Measurements from ENCODE around the gene MINAR2.

The MINAR2 gene

DNA sequence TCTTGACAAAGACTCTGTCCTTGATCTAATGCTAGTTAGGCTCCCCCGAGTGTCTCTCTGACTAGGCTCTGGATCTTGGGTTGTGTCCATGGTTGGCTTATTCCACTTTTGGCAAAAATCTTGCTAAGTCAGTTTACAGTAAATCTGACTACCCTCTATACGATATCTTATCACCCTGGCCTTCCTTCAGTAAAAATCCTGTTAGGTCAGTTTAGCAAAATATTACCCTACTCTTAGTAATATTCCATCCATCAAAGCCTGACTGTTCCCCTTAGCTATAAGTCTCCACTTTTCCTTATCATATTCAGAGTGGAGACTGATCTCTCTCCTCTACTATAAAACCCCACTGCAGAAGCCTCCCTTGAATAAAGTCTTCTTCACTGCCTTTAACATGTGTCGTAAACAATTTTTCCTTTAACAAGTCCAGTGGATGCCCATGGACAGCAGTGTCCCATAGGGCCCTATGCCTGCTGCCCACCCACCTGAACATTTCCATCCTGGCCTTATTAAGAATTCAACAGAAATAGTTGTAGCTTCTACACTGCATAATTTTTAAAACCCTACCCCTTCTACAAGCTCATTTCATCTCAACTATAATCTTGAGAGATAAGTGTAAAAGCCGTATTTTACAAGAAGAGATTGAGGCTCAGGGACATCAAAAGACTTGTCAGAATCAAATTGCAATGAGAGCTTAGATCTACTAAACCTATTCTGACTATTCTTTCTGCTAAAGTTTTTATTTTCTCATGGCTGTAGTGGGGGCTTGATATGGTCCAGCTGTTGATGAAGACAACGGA lies 22.3 kb downstream of the MINAR2 start:
- no peak for TF ChIP-seq PAX5 (IDR thresholded peaks at IDR 0.05; ENCODE audit: insufficient read depth, low read length, severe bottlenecking)
- TF ChIP-seq SPI1 (IDR thresholded peaks at IDR 0.05; ENCODE audit: low read depth, low read length): no peak
- no peak for TF ChIP-seq POLR2AphosphoS5 (IDR thresholded peaks at IDR 0.05; ENCODE audit: low read depth, low read length)
- no peak for TF ChIP-seq POU2F2 (IDR thresholded peaks at IDR 0.05; ENCODE audit: low read depth, low read length)
- TF ChIP-seq TAF1 (IDR thresholded peaks at IDR 0.05; ENCODE audit: low read depth, low read length): no peak
- no peak for TF ChIP-seq POLR2A (IDR thresholded peaks at IDR 0.05; ENCODE audit: low read depth, low read length)
- DNase-seq (ENCODE audit: insufficient read length, low spot score) (no peak), FAIRE-seq (no peak)

DNA sequence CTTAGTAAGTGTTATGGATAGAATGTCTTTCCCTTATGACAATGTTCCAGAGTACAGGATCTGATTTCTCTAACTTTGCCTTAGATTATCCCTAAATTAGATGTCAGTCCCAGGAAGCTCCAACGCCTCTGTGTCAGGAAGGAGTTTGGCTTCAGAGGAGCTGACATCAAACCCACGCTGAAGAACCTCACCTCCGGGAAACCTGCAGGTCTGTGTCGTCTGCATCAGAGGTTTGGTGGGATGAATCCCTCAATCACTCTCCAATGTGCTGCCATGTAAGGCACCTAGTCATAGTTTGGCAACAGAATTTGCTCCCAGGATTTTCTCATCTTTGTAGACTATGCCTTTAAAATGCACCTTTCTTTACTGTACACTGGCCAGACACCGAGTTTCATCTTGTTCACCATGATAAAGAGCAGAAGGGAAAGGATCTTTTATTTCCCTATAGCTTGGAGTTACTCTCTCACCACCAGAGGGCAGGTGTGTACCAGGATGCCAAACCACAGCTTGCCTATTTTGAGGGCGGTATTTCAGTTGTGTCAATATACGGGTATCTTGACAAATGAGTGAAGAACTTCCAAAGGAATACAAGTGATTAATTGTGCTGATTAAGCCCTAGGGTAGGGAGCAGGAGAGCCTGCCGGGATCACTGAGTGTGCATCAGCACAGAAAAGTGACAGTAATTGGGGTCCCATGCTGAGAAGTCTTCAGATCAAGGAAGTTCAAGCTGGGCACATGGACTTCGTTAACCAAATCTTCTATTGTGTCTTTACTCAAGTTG lies 23.4 kb downstream of the MINAR2 start:
- DNase-seq (ENCODE audit: insufficient read length, low spot score) (no peak), FAIRE-seq (peak; percentile 92)
- TF ChIP-seq POLR2AphosphoS5 (IDR thresholded peaks at IDR 0.05; ENCODE audit: low read depth, low read length) (no peak), POU2F2 (IDR thresholded peaks at IDR 0.05; ENCODE audit: low read depth, low read length) (no peak), SPI1 (IDR thresholded peaks at IDR 0.05; ENCODE audit: low read depth, low read length) (no peak)

DNA sequence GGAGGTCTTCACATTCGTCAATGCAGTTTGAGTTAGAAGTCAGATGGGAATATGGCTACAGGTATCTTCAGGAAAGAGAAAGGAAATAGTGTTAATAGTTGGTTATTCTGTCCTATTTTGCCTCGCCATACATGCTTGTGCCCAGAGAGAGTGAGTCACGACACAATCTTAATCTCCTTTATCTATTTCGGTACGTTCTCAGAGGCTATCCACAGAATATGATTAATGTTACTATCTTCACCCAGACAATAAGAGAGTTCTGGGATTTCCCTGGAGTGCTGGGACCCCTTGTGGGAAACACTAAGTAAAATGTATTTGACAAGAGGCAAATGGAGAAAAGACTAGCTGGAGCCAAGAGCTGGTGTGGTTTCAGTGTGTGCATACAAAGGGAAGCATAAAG lies 25.5 kb downstream of the MINAR2 start:
- FAIRE-seq (no peak), DNase-seq (ENCODE audit: insufficient read length, low spot score) (no peak)
- TF ChIP-seq TAF1 (IDR thresholded peaks at IDR 0.05; ENCODE audit: low read depth, low read length): no peak
- no peak for TF ChIP-seq POLR2A (IDR thresholded peaks at IDR 0.05; ENCODE audit: low read depth, low read length)
- TF ChIP-seq PAX5 (IDR thresholded peaks at IDR 0.05; ENCODE audit: insufficient read depth, low read length, severe bottlenecking): no peak
- no peak for TF ChIP-seq POU2F2 (IDR thresholded peaks at IDR 0.05; ENCODE audit: low read depth, low read length)
- no peak for TF ChIP-seq POLR2AphosphoS5 (IDR thresholded peaks at IDR 0.05; ENCODE audit: low read depth, low read length)
- TF ChIP-seq SPI1 (IDR thresholded peaks at IDR 0.05; ENCODE audit: low read depth, low read length): no peak

DNA sequence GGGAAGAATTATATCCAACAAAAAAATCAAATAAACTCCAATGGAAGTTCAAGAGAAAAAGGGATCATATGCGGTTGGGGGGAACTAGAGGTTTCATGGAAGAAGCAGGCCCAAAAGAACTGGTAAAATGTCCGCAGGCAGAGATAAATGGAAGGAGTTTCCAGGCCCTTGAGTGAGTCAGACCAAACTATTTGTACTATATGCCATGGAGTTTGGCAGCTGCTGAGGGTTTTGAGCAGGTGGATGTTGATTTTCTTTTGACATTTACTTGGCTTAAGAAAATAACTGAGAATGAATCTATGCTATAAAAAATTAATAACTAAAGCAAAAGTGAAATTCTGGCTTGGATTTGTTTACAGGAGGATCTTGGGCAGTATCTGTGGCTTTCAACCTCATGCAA lies 33.7 kb downstream of the MINAR2 start:
- FAIRE-seq: no peak
- no peak for DNase-seq (ENCODE audit: insufficient read length, low spot score)
- no peak for TF ChIP-seq POU2F2 (IDR thresholded peaks at IDR 0.05; ENCODE audit: low read depth, low read length)
- TF ChIP-seq TAF1 (IDR thresholded peaks at IDR 0.05; ENCODE audit: low read depth, low read length): no peak
- TF ChIP-seq POLR2A (IDR thresholded peaks at IDR 0.05; ENCODE audit: low read depth, low read length): no peak
- TF ChIP-seq POLR2AphosphoS5 (IDR thresholded peaks at IDR 0.05; ENCODE audit: low read depth, low read length): no peak
- TF ChIP-seq PAX5 (IDR thresholded peaks at IDR 0.05; ENCODE audit: insufficient read depth, low read length, severe bottlenecking): no peak
- no peak for TF ChIP-seq SPI1 (IDR thresholded peaks at IDR 0.05; ENCODE audit: low read depth, low read length)

DNA sequence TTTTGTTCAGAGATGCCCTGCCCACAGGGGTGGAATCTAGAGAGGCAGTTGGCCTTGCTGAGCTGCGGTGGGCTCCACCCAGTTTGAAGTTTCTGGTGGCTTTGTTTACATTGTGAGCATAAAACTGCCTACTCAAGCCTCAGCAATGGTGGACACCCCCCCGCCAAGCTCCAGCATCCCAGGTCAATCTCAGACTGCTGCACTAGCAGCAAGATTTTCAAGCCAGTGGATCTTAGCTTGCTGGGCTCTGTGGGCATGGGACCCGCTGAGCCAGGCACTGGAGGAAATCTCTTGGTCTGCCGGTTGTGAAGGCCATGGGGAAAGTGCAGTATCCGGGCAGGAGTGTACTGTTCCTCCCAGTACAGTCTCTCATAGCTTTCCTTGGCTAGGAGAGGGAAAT lies 55.5 kb downstream of the MINAR2 start:
- no peak for TF ChIP-seq POLR2A (IDR thresholded peaks at IDR 0.05; ENCODE audit: low read depth, low read length)
- no peak for FAIRE-seq
- DNase-seq (ENCODE audit: insufficient read length, low spot score): no peak

DNA sequence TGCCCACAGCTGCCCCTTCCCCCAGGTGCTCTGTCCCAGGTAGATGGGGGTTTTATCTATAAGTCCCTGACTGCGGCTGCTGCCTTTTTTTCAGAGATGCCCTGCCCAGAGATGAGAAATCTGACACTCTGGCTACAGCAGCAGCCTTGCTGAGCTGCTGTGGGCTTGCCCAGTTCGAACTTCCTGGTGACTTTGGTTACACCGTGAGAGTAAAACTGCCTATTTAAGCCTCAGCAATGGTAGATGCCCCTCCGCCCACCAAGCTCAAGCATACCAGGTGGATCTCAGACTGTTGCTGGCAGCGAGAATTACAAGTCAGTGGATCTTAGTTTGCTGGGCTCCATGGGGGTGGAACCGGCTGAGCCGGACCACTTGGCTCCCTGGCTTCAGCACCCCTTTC lies 56.8 kb downstream of the MINAR2 start:
- no peak for FAIRE-seq
- DNase-seq (ENCODE audit: insufficient read length, low spot score): no peak
- no peak for TF ChIP-seq TAF1 (IDR thresholded peaks at IDR 0.05; ENCODE audit: low read depth, low read length)
- no peak for TF ChIP-seq SPI1 (IDR thresholded peaks at IDR 0.05; ENCODE audit: low read depth, low read length)
- no peak for TF ChIP-seq PAX5 (IDR thresholded peaks at IDR 0.05; ENCODE audit: insufficient read depth, low read length, severe bottlenecking)
- TF ChIP-seq POLR2A (IDR thresholded peaks at IDR 0.05; ENCODE audit: low read depth, low read length): no peak
- no peak for TF ChIP-seq POU2F2 (IDR thresholded peaks at IDR 0.05; ENCODE audit: low read depth, low read length)
- no peak for TF ChIP-seq POLR2AphosphoS5 (IDR thresholded peaks at IDR 0.05; ENCODE audit: low read depth, low read length)

DNA sequence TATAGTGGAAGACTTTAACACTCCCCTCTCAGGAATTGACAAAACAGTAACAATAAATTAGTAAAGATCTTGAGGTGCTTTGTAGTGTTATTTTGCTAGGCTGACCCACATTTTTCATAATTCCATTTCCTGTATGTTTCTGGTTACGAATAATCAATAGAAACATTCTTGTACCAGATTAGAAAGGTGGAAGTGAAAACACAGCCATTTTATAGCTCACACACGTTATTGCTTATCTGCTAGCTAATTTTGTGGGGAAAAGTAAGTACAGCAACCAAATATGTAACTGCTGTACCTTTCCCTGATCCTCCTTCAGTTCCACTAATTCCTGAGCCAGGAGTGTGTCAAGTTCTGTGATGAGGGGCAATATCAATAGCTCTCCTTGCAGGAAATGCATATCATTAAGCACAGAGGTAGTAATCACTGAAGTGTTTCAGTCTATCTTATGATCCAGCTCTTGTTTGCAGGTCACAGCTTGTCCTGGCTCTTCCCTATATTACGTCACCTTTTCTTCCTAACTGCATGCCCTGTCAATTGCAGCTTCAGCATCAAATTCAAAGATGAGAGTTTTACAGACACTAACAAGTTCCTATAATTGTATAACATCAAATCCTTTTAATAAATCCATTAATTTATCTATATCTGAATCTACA lies 59.4 kb downstream of the MINAR2 start:
- no peak for DNase-seq (ENCODE audit: insufficient read length, low spot score)
- no peak for FAIRE-seq
- TF ChIP-seq SPI1 (IDR thresholded peaks at IDR 0.05; ENCODE audit: low read depth, low read length): peak; percentile 18; the same call in 1 of the 2 replicates
- no peak for TF ChIP-seq PAX5 (IDR thresholded peaks at IDR 0.05; ENCODE audit: insufficient read depth, low read length, severe bottlenecking)

Measured in GM12891 (cell line).